HT-29 (cell line): Measurements from ENCODE around the gene SLC25A4. TPM values are rescaled to one million over a fixed set of nuclear protein-coding genes. Genes with fewer than 3 reads are reported as not detected.

ENCODE experiments used
- DNase-seq: peaks from one replicate; pipeline ENCODE4 v3.0.0-alpha.2; 2015; ENCODE audit warnings: low spot score
- total RNA-seq: library from RNA; depleted of rRNA; stranded (reverse); fragments of >200 nt; shearing (Covaris generic); gene quantifications from 2 replicates; pipeline ENCODE4 v1.2.3, GENCODE V29; 2014

SLC25A4 gene
- total RNA-seq, 1 experiment from 2014 or later: 11.6 TPM

DNA sequence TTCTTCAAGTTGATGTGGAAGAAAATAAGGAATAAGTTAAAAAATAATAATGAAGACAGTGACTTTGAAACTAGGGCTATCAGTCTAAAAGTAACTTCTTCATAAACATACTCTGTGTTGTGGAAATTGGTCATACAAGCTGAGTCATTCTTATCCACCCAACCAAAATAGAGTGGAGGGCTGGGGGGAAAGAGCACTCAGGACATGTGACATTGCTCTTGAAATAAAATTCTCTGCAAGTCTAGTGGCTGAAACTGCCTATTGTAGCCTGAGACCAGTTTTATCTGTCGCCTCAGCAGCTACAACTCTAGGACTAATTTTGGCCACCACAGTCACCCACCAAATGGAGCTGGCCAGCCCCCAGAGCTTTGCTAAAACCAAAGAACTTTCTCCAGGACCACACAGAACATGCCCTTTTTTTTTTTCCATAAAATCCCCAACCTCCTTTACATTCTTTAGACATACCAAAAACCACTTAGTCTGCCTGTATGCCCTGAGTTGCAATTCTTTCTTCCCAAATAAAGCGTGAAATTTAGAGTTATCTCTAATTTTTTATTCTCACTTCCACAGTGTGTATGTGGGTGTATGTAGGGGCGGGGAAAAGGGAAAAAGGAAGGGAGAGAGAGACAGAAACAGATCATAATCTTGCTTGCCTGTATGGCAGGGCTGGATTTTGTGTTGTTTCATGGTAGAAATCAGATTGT is 23.0 kb upstream of the SLC25A4 start:
- no peak for DNase-seq

DNA sequence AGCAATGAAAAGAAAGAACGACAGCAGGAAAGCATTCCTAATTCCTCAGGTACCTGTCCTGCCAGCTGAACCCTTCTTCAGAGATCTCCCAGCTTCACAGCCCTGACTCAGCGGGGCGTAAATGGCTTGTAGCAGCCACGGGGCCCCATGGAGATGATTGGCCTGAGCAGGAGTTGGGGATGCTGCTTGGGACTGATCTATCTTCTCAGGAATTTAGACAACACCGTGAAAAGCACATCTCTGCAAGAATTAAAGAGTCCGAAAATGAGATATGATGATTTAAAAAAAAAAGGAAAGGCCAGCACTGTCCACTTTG is 22.5 kb upstream of the SLC25A4 start:
- DNase-seq: no peak

DNA sequence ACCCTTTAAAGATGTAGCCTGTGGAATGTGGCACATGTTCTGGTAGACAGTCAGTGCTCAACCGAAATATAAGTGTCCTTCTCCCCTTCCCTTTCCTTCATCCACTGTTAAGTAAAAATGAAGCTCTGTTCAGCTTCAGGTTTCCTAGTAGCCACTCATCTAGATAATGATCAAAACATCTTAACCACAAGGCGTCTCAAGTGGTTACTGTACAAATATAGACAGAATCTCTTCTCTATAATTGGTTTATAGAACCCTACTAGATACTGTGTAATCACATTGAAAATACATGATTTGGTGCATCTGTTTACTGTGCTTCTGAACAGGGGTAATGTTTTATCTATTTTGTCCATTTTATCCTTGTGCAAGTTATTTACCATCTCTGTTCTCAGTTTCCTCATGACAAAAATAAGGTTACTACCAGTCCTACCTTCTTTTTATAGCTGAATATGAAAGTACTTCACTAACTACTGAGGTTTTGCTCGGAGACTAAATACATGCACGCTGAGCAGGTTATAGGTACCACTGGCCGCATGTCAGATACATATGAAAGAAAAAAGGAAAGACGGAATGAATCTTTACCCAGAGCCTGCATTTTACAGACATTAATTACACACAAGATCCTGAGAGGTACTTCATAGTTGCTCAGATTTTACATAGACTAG is 20.3 kb upstream of the SLC25A4 start:
- no peak for DNase-seq

DNA sequence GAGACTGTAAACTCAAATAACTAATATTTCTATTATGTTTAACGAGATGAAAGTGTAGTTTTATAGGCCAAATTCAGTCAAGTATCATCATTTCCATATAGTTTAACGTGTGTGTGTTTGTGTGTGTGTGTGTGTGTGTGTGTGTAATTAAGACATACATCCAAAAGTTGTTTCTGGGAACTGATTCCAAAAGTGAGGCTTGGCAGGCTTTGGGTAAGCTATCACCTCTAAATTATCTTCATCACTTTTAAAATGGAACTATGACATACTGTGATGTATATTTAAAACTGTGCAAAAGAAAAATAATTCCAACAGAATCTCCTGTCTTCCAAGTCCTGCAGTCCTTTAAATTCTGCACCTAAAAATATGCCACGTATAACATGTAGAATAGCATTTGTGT is 19.1 kb upstream of the SLC25A4 start:
- no peak for DNase-seq

GRCh38 chr4:185127021-185127925 is 15.8 kb upstream of the SLC25A4 start:
- no peak for DNase-seq

- DNase-seq: no peak
These were observed 14.6 kb upstream of the SLC25A4 start for GRCh38 chr4:185128272-185129119.

- peak; percentile 57 for DNase-seq
These were observed 8.7 kb upstream of the SLC25A4 start for GRCh38 chr4:185134307-185134869.

GRCh38 chr4:185137233-185137925 is 5.7 kb upstream of the SLC25A4 start:
- no peak for DNase-seq

DNA sequence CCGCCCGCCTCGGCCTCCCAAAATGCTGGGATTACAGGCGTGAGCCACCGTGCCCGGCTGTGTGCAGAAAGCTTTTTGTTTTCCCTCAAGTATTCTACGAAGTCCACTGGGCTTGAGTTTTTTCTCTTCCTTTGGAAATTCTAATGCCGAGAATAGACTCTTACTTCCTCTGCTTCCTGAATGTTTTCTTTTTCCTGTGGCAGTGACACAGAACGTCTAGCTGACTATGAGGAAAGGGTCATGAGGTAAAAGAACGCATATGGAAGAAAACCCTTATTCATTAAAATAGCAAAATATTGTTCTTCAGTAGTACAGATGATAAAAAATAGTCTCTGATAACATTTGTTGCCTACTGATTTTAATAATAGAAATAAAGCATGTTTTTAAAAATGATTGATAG is 4.9 kb upstream of the SLC25A4 start:
- DNase-seq: no peak

- no peak for DNase-seq
These were observed 3.3 kb upstream of the SLC25A4 start for GRCh38 chr4:185139736-185140135.

DNA sequence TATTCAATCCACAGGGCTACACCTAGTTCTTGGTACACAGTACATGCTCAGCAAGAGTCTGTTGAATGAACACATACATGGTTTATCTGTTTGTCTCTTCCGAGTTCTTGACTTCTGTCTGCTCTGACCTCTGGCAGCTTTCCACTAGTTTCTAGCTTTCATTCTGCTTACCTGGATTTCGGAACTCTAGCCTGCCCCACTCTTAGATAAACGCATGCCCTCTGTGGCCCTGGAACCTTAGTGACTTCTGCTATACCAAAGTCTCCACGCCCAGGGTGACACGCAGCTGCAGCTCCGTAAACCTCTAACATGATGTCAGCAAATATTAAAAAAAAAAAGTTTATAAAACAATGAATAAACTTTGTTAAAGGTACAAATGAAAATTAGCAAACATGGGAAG is 1.3 kb upstream of the SLC25A4 start:
- DNase-seq: no peak

DNA sequence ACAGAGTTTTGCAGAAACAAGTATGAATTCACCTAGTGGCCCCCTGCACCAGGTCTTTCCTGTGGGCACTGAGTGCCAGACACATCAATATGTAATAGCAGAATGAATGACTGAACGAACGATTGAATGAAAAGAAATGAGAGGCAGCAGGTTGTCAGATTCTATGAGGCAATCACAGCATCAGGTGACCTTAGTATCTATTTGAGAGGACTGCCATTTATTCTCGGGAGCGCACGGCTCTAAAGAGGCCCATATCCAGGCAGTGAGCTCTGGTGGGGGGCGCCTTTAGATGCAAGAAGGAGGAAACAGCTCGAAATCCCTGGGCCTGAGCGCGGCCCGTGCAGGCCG is 528 bp upstream of the SLC25A4 start:
- peak; percentile 38 for DNase-seq

- DNase-seq: peak; percentile 30
These were observed 519 bp downstream of the SLC25A4 start for GRCh38 chr4:185143601-185143969.

DNA sequence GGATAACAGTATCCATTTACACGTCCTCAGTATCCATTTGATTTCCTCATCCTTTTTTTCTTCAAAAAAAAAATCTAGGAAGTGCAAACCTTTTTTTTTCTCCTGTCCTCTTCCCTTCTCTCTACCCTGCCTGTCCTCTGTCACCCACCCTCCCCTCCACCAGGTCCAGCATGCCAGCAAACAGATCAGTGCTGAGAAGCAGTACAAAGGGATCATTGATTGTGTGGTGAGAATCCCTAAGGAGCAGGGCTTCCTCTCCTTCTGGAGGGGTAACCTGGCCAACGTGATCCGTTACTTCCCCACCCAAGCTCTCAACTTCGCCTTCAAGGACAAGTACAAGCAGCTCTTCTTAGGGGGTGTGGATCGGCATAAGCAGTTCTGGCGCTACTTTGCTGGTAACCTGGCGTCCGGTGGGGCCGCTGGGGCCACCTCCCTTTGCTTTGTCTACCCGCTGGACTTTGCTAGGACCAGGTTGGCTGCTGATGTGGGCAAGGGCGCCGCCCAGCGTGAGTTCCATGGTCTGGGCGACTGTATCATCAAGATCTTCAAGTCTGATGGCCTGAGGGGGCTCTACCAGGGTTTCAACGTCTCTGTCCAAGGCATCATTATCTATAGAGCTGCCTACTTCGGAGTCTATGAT is 1.7 kb downstream of the SLC25A4 start:
- no peak for DNase-seq

DNA sequence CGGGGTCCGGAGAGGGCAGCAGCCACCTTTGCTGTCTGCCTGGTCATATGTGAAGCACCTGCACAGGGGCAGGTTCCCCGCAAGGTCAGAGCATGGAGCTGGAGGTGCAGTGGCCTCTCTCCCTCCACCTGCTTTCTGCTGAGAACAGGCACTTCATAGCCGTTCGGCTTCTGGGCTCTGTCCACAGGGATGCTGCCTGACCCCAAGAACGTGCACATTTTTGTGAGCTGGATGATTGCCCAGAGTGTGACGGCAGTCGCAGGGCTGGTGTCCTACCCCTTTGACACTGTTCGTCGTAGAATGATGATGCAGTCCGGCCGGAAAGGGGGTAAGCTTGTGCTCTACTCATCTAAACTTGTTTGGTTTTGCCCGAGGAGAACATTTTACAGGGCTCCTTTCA is 2.5 kb downstream of the SLC25A4 start:
- no peak for DNase-seq

DNA sequence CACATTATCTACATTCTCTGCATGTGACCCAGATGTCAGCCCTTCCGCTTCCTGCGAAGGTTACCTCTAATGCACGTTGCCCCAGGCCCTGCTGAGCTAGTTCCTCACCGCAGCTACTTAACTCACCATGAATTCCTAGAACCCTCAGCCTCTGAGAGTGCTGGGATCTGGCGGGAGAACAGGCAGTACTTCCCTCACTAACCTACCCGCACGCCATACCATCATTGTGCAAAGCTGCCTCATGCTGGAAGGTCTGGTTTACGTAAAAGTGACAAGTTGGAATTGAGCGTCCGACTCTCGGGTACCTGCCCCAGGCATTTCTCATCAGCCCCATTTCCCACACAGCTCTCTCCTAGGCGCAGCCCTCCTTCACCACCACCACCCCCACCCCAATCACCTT is 6.3 kb downstream of the SLC25A4 start:
- no peak for DNase-seq

- no peak for DNase-seq
These were observed 8.2 kb downstream of the SLC25A4 start for GRCh38 chr4:185151296-185151695.

DNA sequence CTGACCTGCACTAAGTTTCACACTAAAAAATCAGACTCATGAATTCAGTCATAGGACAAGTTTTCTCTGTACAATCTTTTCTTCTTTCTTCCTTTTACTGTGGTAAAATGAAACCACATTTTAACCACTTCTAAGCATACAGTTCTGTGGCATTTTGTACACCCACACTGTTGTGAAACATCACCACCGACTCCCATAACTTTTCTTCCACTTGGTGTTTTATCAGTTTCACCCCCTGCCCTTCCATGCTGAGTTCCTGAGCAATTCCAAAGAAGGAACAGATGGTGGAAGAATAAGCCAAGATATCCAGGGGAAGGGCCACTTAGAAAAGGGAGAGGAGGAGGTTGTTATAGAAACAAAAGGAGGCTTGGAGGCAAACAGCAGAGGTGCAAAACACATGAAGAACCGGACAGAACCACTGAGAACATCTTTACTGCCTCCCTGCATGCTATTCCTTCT is 22.6 kb downstream of the SLC25A4 start:
- no peak for DNase-seq

DNA sequence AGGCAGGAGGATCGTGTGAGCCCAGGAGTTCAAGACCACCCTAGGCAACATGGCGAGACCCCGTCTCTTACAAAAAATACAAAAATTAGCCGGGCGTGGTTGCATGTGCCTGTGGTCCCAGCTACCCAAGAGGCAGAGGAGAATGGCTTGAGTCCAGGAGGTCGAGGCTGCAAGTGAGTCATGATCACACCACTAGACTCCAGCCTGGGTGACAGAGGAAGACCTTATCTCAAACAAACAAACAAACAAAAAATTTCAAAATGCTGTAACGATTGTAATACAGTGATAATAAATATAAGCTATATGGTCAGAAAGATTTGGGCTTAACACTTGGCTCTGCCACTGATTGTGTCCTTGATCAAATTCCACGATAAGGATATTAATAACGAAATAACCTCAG is 24.2 kb downstream of the SLC25A4 start:
- DNase-seq: no peak

DNA sequence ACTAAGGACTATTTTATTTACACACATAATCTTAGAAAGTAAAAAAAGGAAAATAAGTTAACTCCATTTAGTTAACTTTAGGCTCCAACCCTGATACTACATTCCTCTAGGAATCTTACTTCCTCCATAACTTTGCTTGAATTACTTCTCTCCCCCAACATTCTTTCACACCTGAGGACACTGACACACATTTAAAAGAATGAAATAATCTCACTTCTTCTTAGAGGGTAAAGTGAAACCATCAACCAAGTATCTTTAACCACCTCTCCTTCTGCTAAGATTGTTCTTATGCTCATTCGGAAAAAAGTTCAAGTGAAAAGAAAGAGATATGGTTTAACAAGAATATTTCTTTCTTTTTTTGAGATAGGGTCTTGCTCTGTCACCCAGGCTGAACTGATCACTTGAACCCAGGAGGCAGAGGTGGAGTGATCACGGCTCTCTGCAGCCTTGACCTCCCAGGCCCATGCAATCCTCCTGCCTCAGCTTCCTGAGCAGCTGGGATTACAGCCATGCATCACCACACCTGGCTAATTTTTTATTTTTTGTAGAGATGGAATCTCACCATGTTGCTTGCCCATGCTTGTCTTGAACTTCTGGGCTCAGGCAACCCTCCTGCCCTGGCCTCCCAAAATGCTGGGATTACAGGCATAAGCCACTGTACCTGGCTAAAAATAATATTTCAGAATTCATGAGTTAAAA is 28.5 kb downstream of the SLC25A4 start:
- DNase-seq: no peak
